GM18498 (cell line): ENCODE data around the gene FNDC11.

ENCODE experiments used
- ATAC-seq: cut with Tn5 transposase; IDR thresholded peaks from one replicate; pipeline ENCODE4 v1.9.1; 2021; ENCODE audit warnings: mild to moderate bottlenecking, moderate library complexity; ENCODE audit not compliant: unreplicated experiment

The FNDC11 gene

DNA sequence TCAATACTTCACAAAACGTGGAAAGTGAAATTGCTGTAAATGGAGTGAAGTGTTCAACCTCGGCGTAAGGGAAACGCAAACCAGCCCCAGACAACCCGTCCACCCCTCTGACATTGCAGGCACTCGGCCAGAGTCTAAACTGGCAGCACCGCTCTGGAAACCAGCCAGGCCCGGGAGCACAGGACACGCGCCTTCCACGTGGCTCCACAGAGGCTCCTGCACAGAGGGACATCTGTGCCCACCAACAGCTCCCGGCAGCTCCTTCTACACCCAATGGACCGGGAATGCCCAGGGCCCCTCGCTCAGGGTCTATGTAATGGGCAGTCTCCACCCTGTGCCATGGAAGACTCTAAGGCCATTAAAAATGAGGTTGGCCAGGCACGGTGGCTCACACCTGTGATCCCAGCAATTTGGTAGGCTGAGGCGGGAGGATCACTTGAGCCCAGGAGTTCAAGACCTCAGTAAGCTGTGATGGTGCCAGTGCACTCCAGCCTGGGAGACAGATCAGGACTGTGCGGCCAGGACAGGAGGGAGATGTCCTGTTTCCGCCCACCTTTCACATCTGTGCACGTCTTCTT lies 23.4 kb downstream of the FNDC11 start:
- ATAC-seq: no peak

DNA sequence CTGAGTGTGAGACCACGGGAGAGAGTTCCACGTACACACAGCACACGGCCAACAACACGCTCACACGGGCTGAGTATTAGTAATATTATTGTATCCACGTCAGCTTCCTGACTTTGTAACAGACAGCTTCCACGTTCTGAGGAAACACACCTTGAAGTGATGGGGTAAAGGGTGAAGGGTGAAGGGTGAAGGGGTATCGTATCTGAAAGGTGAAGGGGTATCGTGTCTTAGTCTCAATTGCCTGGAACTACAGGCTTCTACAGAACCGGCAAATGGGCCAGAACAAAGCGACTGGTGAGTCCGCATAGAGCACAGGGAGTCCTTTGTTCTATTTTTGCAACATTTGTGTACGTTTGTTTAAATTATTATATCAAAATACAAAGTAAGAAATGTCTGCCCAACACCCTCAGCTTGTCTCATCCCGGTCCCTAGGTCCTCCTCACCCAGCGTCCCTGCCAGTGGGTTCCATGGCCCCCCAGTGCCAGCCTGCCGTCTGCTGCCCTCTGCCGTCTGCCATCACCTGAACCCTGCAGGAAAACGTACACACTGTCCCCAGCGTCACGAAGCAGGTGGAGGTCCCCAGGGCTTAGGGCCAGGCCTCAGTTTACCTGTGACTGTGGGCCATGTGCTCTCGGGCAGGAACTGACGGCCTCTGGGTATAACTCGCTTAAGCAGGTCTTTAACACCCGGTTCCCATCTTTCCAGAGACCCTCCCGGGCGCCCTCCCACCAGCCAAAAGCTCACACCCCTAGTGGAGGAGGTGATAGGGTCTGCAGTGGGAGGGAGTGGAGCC lies 24.5 kb downstream of the FNDC11 start:
- no peak for ATAC-seq

DNA sequence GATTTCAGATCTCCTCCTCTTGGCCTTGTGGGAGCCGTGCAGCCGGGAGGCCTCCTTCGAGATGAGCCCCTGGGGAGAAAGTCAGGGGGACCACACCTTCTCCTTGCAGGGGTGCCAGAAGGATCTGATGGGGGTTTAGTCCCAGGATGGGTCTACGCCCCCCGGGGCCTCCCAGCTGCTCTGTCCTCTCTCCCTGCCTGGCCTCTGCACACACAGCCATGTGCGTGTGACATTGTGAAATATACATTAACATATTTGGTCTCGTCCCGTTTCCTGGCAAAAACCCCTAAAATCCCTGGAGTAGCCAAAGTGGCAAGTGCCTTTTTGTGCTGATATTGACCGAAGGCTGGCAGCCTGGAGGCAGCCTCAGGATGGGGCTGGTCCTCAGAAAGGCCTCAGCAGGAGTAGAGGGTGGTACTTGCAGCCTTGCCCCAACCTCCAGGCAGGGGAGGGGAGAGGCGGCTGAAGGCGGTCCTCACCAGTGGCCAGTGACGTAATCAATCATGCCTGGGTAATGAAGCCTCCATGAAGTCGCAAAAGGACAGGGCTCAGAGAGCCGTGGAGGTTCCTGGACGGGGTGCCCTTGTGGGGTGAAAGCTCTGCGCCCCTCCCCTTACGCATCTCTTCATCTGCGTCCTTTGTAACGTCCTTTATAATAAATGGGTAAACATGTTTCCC lies 25.2 kb downstream of the FNDC11 start:
- no peak for ATAC-seq

DNA sequence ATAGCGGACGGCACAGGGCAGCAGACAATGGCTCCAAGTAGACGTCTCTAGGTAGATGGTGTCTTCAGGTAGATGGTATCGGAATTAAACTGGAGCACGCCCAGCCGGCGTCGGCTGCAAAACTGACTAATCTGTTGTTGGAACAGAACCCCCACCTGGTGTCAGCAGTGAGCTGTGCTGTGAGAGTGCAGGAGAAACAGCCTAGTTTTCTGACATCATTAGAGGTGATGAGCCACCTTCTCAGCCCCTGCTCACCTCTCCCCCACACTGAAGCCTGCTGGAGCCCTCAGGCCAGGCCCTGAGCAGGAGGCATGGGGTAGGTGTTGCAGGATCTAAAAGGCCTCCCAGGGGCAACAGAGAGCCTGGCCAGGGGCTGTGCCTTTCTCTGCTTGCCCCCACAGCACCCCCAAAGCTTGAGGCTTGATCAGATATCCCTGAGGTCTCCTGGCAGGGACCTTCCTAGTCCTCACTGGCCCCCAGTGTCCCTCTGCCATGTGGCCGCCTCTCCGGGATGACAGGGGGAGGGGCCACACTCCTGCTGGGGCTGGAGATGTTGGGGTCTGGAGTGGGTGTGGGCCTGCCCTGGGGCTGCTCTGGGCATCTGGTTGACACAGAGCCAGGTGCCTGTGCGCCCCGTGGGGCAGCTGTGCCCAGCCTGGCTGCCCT lies 27.0 kb downstream of the FNDC11 start:
- no peak for ATAC-seq

DNA sequence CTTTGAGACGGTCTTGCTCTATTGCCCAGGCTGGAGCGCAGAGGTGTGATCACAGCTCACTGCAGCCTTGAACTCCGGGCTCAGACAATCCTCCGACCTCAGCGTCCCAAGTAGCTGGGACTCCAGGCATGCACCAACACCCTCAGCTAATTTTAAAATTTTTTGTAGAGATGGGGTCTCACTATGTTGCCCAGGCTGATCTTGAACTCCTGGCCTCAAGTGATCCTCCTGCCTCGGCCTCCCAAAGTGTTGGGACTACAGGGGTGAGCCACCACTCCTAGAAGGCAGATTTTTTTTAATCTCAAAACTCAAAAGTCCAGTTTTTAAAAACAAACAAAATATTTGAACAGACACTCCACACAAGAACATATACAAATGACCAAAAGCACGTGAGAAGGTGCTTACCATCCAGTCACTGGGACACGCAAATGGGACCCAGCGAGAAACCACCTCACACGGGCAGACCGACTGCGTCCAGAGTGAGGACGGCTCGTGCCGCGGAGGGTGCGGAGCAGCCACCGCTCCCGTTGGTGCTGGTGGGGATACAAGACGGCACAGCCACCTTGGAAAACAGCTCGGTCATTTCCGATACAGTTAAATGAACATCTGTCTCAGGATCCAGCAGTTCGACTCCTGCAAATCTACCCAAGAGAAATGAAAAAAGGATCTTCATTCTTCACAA lies 28.6 kb downstream of the FNDC11 start:
- ATAC-seq: no peak

DNA sequence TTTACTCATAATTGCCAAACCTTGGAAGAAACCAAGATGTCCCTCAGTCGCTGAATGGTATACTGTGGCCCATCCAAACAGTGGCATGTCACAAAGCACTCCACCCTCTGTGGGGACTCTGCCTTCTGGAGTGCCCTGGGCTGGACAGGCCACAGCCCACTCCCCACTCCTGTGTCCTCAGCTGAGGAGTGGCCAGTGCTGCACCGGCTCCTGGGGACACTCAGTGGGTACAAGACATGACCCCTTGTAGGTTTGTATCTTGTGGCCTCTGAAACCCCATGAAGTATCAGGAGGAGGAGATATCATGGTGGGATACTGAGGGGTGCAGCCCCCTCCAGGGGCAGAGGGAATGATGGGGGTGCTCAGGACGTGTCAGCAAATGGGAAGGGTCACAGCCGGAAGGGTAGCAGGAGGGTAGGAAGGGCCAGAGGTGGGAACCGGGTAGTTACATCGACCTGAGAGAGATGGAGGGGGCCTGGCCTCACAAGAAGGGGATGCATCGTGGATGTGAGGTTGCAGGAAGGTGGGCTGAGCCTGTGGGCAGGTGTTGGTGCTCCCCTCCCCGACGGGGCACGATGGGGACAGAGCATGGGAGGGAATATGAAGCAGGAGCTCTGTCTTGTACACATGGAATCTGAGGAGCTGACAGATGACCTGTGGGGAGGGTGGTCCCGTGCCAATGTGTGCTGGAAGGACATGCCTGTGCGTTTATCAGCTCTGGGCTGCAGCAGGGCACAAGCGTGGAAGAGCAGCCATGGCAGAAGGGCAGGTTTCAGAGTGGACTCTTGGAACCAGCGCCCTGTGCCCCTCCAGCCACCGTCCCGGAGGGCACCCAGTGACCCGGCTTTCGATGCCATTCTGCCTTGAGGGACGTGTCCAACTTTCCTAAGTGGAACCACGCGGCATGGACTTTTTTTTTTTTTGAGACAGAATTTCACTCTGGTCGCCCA lies 31.9 kb downstream of the FNDC11 start:
- ATAC-seq: no peak

DNA sequence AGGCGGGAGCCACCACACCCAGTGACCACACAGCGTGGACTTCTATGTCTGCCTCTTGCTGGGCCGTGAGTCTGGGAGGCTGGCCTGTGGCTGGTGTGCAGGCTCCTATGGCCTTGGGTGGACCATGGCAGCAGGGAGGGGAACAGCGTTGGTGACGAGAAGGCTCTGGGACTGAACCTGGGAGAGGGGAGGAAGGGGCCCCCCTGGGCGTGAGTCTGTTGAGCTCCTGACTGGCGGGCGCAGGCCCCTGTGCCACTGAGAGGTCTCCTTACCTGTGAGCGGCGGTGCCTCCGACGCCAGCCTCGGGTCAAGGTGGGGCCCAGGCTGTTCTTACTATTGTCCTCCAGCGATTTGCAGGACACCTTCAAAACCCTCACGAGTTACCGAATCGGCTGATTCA lies 32.8 kb downstream of the FNDC11 start:
- ATAC-seq: no peak

DNA sequence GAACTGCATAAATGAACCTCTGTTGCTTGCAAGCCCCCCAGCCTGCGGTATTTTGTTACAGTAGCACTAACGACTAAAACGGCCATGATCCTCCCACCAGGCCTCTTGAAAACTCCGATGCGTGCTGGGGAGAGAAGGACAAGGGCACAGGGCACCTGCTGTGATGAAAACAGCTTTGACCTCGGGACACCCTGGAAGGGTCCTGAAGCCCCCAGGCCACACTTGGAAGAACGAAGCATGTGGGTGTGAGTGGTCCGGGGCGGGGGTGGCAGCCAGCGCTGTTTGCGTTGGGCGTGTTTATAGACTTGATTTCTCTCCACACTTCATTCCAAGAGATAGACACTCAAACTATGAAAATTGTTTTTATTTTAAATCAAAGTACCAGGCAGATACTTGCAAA lies 33.3 kb downstream of the FNDC11 start:
- ATAC-seq: no peak

DNA sequence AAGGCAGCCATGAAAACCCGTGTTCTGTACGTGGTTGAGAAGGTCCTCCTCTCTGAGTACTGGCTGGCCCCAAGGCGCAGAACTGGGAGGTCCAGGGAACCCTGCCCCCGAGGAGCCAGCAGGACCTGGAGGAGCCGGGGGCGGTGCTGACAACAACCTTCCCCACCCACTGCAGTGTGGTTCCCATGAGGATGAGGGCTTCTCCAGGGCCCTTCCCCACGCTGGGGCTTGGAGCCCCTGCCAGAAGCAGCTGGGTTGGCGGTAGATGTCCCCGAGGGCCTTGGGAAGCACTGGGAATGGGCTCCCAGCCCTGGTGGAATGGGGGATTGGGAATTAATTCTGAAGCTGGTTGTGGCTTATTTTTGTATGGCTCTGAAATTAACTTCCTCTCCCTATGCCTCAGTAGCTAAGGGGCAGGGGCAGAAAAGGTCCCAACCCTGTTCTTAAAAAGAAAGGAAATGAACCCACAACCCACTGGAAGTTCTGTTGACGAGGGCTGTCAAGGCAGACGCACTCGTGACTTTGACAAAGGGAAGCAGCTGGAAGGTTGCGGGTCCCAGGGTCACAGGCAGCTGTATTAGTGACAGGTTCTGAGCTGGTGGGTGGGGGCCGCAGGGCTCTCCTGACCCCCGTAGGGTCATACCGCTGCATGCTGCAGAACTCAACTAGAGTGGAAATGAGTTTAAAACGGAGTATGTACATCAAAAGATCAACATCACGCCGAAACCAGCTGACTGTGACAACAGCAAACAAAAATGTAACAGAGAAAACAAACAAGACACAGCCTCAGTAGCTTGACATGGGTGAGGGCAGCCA lies 34.0 kb downstream of the FNDC11 start:
- no peak for ATAC-seq

DNA sequence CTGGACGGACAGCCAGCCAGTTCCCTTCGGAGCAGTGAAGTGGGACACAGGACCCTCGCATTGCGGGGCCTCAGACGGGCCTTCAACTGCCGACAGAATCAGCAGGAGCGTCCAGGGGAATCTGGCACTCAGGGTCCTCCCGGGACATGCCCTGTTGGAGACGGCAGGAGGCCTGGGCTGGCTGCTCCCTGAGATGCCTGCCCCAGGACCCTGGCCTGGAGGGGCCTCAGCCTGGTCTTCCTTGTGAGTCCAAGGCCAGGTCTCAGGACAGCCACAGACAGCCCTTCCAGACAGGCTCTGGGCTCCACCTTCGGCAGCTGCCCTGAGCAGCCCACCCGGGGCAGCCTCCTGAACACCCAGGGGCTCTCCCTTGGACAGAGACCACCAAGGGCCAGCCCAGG lies 34.7 kb downstream of the FNDC11 start:
- ATAC-seq: no peak

DNA sequence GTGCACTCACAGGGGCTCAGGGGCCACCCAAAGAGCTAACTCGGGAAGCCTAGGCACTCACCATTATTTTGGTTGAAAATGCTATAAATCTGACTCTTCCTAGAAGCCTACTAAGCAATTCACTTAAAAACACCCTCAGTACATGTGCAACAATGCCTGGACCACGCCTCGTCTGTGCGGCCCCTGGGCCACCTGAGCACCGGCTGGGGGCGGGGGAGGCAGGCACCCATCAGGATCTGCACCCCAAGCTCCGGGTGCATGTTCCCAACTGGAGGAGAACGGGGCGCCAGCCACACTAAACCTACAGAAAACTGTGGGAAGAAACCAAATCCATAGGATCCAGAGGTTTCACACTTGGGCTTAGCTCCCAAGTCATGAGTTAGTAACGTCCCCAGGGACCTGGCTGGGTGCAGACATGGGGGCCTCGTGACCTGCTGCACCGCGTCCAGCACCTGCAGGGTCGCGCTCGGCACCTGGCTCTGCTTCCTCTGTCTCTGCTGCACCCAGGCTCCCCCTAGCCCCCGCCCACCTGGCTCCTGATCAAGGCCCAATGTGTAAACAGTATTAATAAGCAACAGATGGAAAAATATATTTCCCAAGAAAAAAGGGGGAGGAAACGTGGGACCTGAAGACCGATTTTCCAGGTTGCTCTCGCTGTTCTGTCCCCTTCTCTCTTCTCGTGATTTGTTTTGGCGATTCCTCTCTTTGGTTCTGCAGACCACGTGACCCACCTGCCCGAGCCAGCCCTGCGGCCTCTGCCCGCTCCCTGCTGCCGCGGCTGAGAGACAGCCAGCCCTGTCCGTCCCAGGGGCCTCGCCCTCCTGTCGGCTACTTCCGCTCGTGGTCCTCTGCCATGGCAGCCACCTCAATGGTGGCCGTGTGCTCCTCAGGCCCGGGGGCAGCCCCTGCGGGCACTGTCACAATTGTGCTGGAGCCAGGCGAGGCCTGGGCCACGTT lies 35.6 kb downstream of the FNDC11 start:
- ATAC-seq: no peak

DNA sequence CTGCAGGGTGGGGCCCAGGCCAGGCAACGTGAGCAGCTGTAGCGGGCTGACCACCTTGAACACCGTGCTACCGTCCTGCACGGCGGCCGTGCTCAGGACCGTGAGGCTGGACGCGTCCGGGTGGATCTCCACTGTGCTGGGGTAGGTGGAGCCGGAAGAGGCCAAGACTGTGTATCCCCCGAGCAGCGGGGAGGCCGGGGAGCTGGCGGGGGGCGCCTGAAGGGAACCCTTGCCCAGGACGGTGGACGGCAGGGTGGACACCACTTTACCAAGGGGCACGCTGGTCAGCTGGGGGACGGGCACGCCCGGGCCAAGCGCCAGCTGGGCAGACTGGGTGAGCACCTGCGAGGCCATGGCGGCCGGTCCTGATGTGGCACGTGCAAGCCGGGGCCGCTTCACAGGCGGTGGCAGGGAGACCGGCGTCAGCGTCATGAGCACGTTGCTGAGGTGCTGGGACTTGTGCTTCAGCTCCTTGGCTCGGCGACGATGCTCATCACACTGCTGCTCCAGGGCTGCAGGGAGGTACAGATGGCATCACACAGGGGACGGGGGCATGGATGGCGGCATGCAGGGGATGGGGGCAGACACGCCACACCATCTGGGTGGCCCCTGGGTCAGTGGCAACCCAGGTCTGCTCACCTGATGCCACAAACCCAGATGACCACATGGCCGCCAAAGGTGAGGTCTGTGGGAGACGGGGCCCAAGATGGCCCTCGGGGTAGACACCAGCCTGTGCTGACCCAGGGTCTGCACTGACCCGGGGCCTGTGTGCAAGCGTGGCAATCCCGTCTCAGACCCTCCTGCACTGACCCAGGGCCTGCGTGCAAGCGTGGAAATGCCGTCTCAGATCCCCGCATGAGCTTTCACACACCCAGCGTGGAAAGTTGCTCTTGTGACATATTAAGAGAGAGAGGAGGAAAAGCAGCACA lies 36.5 kb downstream of the FNDC11 start:
- no peak for ATAC-seq

DNA sequence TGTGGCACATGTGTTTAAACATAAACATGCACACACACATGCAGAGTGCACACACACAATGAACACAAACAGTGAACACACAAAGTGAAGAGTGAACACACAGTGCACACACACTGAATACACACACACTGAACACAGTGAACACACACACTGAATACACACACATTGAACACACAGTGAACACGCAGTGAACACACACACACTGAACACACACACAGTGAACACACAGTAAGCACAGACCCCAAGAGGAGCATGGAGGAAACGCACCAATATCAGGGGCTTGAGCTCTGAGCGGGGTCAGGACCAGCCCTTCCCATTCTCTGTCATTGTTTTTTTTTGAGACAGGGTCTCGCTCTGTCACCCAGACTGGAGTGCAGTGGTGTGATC lies 37.2 kb downstream of the FNDC11 start:
- ATAC-seq: no peak

DNA sequence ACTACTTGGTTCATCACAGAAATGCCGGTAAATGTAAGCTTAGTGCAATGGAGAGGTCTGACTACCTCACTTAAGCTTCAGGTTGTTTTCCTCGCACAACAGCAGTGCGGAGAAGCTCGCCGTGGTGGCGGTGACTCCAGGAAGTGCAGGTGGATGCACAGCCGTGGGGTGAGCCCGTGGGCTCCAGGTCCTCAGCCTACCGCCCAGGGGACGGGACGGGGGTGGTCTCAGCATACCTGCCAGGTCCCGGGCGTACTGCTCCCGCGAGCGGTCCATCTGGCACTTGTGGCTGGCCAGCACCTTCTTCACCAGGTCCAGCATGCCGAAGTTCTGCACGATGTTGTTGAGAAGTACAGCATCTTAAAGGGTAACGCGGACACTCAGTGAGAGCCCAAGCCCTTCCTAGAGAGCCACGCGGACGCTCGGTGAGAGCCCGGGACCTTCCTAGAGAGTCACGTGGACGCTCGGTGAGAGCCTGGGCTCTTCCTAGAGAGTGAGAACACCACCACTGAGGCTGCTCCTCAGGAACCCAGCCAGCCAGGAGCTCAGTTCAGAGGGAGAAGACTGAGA lies 37.9 kb downstream of the FNDC11 start:
- ATAC-seq: no peak

DNA sequence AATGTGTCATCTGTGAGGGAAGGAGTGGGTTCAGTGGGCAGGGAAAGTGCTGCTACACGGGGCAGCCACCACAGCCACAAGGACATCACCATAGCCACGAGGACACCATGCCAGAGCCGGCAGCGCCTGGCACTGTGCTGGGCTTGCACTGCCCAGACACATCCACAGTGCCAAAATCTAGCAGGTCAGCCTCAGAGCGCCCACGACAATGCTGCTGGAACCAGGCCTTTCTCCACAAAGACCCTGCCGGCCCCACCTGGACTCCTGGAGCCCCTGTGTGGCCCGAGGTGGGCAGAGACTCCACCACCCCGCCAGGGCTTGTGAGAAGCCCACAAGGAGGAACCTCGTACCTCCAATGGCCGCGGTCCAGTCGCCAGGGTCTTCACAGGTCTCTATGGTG lies 38.7 kb downstream of the FNDC11 start:
- no peak for ATAC-seq

DNA sequence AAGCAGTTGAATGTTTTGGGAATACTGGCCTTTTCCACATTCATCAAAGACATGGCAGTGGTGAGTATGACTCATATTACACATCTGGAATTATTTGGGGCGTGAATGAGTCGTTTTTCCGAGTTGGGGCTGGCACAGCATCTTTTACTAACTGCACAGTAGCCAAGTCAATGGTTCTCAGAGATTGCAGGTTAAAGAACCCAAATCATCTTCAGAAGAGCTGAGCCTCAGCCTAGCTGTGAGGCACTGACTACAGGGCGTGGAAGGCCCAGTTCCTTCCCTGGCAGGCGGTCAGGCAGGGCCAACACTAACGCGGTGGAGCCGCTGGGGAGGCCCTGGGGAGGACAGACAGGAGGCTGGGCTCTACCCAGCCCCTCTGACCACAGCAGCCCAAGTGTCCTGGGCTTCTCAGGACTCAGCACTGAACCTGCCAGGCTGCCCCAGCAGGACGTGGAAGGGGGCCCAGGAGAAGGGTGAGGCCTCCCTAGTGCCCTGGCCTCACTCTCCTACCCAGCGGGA lies 40.1 kb downstream of the FNDC11 start:
- no peak for ATAC-seq
